GM12878 (cell line): ENCODE data around the gene SMOC2. TPM values are rescaled to one million over a fixed set of nuclear protein-coding genes. Genes with fewer than 3 reads are reported as not detected.

Experiments
- ATAC-seq: fragments of 200-7000 bp; cut with Tn5 transposase; 3 replicates; pipeline ENCODE4 v1.9.1; 2020; ENCODE audit warnings: mild to moderate bottlenecking, moderate library complexity
- BruUV-seq: library from RNA; stranded (reverse); fragments of 400-500 nt; replicated peaks from 2 replicates; lab custom pipeline; 2021; lab: Mats Ljungman, UMichigan
- CTCF ChIA-PET: fragments of 300-600 bp; sonication (Branson Sonifier 250); formaldehyde crosslinking; extraction: SDS; loops from one replicate; lab custom pipeline; 2021; ENCODE audit warnings: inconsistent platforms; lab: Yijun Ruan, JAX
- POLR2A ChIA-PET: fragments of 350-600 bp; formaldehyde crosslinking; extraction: SDS; loops from one replicate; lab custom pipeline; 2021; ENCODE audit warnings: inconsistent platforms; lab: Charles Lee
- RAD21 ChIA-PET: fragments of 300-600 bp; sonication (Branson Sonifier 250); formaldehyde crosslinking; loops from one replicate; lab custom pipeline; 2023; ENCODE audit warnings: antibody characterized with exemption; ENCODE audit not compliant: unreplicated experiment; lab: Charles Lee
- SMC1A ChIA-PET: fragments of 300-600 bp; sonication (Branson Sonifier 250); formaldehyde crosslinking; loops from one replicate; lab custom pipeline; 2023; ENCODE audit not compliant: unreplicated experiment, uncharacterized antibody; lab: Charles Lee
- DNase-seq: peaks from one replicate; pipeline ENCODE4 v3.0.0-alpha.2; 2011; ENCODE audit warnings: low read depth, low spot score
- FAIRE-seq: peaks from 3 replicates; lab custom pipeline; 2011; peaks lifted over from hg19 to GRCh38; lab: Jason Lieb, UNC
- H2AFZ ChIP-seq: 2 replicates; pipeline ENCODE4 v1.6.0; 2011; ENCODE audit warnings: low read depth, low read length, control low read depth; ENCODE audit not compliant: control insufficient read depth
- H3K27ac ChIP-seq: 2 replicates; pipeline ENCODE4 v1.5.1; 2011; ENCODE audit warnings: control low read depth; ENCODE audit not compliant: control insufficient read depth, insufficient read depth
- H3K27me3 ChIP-seq, 2 experiments: replicated peaks in 1 of 2; 2 replicates each; pipeline versions ENCODE4 v1.6.0 to v1.6.1; 2011; ENCODE audit warnings: low read length in 1 of 2; ENCODE audit not compliant: control insufficient read depth in 2 of 2, insufficient read depth in 2 of 2
- H3K36me3 ChIP-seq, 2 experiments: 2 replicates each; pipeline ENCODE4 v1.5.1; 2011; ENCODE audit warnings: low read length in 1 of 2; ENCODE audit not compliant: control insufficient read depth in 2 of 2, insufficient read depth in 2 of 2
- H3K4me1 ChIP-seq: 2 replicates; pipeline ENCODE4 v1.6.1; 2011; ENCODE audit warnings: mild to moderate bottlenecking, low read length, moderate library complexity, mixed read lengths; ENCODE audit not compliant: control insufficient read depth, insufficient read depth
- H3K4me2 ChIP-seq: 2 replicates; pipeline ENCODE4 v1.6.0; 2011; ENCODE audit warnings: control low read depth; ENCODE audit not compliant: control insufficient read depth, insufficient read depth
- H3K4me3 ChIP-seq: fragments of 200-600 bp; sonication (generic); 2 replicates; pipeline ENCODE4 v1.5.1; 2016
- H3K79me2 ChIP-seq: 2 replicates; pipeline ENCODE4 v1.6.0; 2011; ENCODE audit warnings: low read length; ENCODE audit not compliant: control insufficient read depth, insufficient read depth
- H3K9ac ChIP-seq: 2 replicates; pipeline ENCODE4 v1.8.0; 2011; ENCODE audit warnings: low read length, control low read depth, mixed read lengths; ENCODE audit not compliant: control insufficient read depth, insufficient read depth
- H3K9me3 ChIP-seq: replicated peaks from 3 replicates; pipeline ENCODE4 v1.5.1; 2011; ENCODE audit warnings: mild to moderate bottlenecking, low read length; ENCODE audit not compliant: control insufficient read depth, insufficient read depth
- H4K20me1 ChIP-seq: 2 replicates; pipeline ENCODE4 v1.6.0; 2011; ENCODE audit not compliant: control insufficient read depth, insufficient read depth
- ATF7 ChIP-seq: fragments of 450-650 bp; IDR thresholded peaks from 2 replicates; pipeline ENCODE4 v1.6.1; 2016; ENCODE audit warnings: low read depth, mild to moderate bottlenecking
- BHLHE40 ChIP-seq, 2 experiments: fragments of 450-650 bp in 1 of 2; IDR thresholded peaks; 2 replicates each; pipeline ENCODE4 v1.6.1; 2011 to 2017; ENCODE audit warnings: low read depth in 2 of 2, borderline replicate concordance in 1 of 2, improper control_type of control experiment in 1 of 2, low read length in 1 of 2, mild to moderate bottlenecking in 1 of 2
- CBX3 ChIP-seq: fragments of 200-600 bp; sonication (generic); IDR thresholded peaks from 2 replicates; pipeline ENCODE4 v1.6.1; 2016; ENCODE audit warnings: low read depth, borderline replicate concordance
- POU2F2 ChIP-seq: IDR thresholded peaks from 3 replicates; pipeline ENCODE4 v1.6.1; 2011; ENCODE audit warnings: low read depth, mild to moderate bottlenecking, low read length, borderline replicate concordance
- RELA ChIP-seq: fragments of 450-650 bp; IDR thresholded peaks from 2 replicates; pipeline ENCODE4 v1.8.0; 2014; ENCODE audit warnings: borderline replicate concordance; ENCODE audit not compliant: partially characterized antibody
- REST ChIP-seq: IDR thresholded peaks from 2 replicates; pipeline ENCODE4 v1.6.1; 2012; ENCODE audit warnings: mild to moderate bottlenecking, low read depth, low read length
- SIX5 ChIP-seq: IDR thresholded peaks from 2 replicates; pipeline ENCODE4 v1.6.1; 2011; ENCODE audit warnings: mild to moderate bottlenecking, low read depth, low read length, moderate library complexity; ENCODE audit not compliant: severe bottlenecking
- SRF ChIP-seq, 2 experiments: IDR thresholded peaks; 2 replicates each; pipeline ENCODE4 v1.6.1; 2011; ENCODE audit warnings: low read depth in 2 of 2, low read length in 2 of 2, mild to moderate bottlenecking in 1 of 2, moderate library complexity in 1 of 2
- TARDBP ChIP-seq: IDR thresholded peaks from 2 replicates; pipeline ENCODE4 v1.6.1; 2016; ENCODE audit warnings: borderline replicate concordance
- YBX1 ChIP-seq: fragments of 450-650 bp; IDR thresholded peaks from 2 replicates; pipeline ENCODE4 v1.6.1; 2016; ENCODE audit warnings: antibody characterized with exemption
- YY1 ChIP-seq: IDR thresholded peaks from 2 replicates; pipeline ENCODE4 v1.6.1; 2011; ENCODE audit warnings: low read depth, mild to moderate bottlenecking, low read length
- ZSCAN29 ChIP-seq: fragments of 450-650 bp; IDR thresholded peaks from 2 replicates; pipeline ENCODE4 v1.6.1; 2017; ENCODE audit warnings: mild to moderate bottlenecking, moderate library complexity
- WGBS: methylation state at CpG from one replicate; pipeline ENCODE4 v1.1.6; 2016; ENCODE audit warnings: low lambda C conversion rate; ENCODE audit not compliant: insufficient replicate concordance, insufficient coverage; ENCODE audit errors: missing lambda C conversion rate; 5-methylcytosine and 5-hydroxymethylcytosine counted together
- in situ Hi-C: fragments of 300-500 bp; cut with MboI; formaldehyde crosslinking; loops from 9 replicates; pipeline ENCODE4 v1.14.3; 2018; ENCODE audit warnings: mixed read lengths
- intact Hi-C: fragments of 100-400 bp; cut with micrococcal nuclease; formaldehyde crosslinking; loops from one replicate; pipeline ENCODE4 v1.14.2; 2022; ENCODE audit not compliant: unreplicated experiment
- polyA plus RNA-seq, 11 experiments: library from polyadenylated mRNA; depleted of rRNA in 4 of 11; unstranded in 6 of 11; stranded (reverse) in 5 of 11; fragments of >200 nt; fragmentation: Nextera tagmentation in 4 of 11; fragmentation: Illumina TruSeq in 1 of 11; extraction: Ambion mirVana in 4 of 11; extraction: Trizol in 1 of 11; gene quantifications; 1 replicate in 1 of 11; 2 replicates in 10 of 11; pipeline versions ENCODE4 v1.2.1 to v1.2.3, GENCODE V29; 2011 to 2016; ENCODE audit warnings: inconsistent platforms in 2 of 11, missing spikeins in 2 of 11, low read depth in 1 of 11
- total RNA-seq, 4 experiments: library from RNA; depleted of rRNA in 3 of 4; stranded (reverse); fragments of >200 nt in 3 of 4; fragmentation: Illumina TruSeq in 1 of 4; extraction: Trizol in 1 of 4; gene quantifications; 2 replicates each; pipeline versions ENCODE4 v1.2.1 to v1.2.3, GENCODE V29; 2013 to 2021
- TF ChIP-seq, protein P1 (sequence below): fragments of 450-650 bp; IDR thresholded peaks from 2 replicates; pipeline ENCODE4 v1.6.1; 2017; ENCODE audit warnings: mild to moderate bottlenecking, low read depth, inconsistent platforms; ENCODE audit not compliant: poor library complexity, severe bottlenecking
- TF ChIP-seq, protein P2 (sequence below): fragments of 450-650 bp; IDR thresholded peaks from 2 replicates; pipeline ENCODE4 v1.6.1; 2014; ENCODE audit warnings: mild to moderate bottlenecking
- TF ChIP-seq, protein P3 (sequence below): IDR thresholded peaks from 2 replicates; pipeline ENCODE4 v1.6.1; 2012; ENCODE audit warnings: low read depth, low read length, improper control_type of control experiment

Gene SMOC2
- total and polyA plus RNA-seq, 10 of the 15 experiments (the other 5 are each of a cell fraction or from before 2014, with no cell fraction given), result 0.10 to 0.12 TPM; not detected in 8

DNA sequence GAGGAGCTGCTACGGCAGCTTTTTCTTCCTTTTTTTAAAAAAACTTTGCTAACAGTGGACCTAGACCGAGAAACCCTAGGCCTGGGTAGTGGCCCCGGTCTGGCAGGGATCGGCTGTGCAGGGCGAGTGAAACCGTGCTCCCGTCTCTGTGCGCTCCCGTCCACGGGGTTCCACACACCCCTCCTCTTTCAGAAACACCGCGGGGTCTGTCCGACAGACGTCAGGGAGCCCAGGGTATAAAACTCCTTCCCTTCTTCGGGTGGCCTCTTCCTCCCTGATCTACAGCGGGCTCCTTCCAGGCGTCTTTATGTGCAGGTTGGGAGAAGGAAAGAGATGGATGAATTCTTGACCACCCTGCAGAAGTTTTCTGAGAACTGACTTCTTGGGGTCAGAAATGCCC, 27.1 kb upstream of the SMOC2 start:
- no TSS peak for BruUV-seq
- no peak for ATAC-seq

More for the DNA sequence above, 27.1 kb upstream of the SMOC2 start:
- Histone ChIP-seq H3K27me3 (no peaks in the 10 kb centered on the region), H3K27ac (no peak overlapping the region), H3K79me2 (no peaks in the 10 kb centered on the region), H3K9me3 (no peaks in the 10 kb centered on the region; the same call in 2 of the 3 replicates), H3K4me3 (no peak overlapping the region), H3K4me1 (no peaks in the 10 kb centered on the region), H4K20me1 (no peaks in the 10 kb centered on the region), H2AFZ (no peak overlapping the region), H3K9ac (no peak overlapping the region), H3K36me3 (no peaks in the 10 kb centered on the region), H3K4me2 (no peak overlapping the region)
- CTCF ChIA-PET, result no interaction called here
- no peak for TF ChIP-seq SRF (IDR thresholded peaks at IDR 0.05; ENCODE audit: low read depth in 2 of 2, low read length in 2 of 2)
- TF ChIP-seq, protein P1, sequence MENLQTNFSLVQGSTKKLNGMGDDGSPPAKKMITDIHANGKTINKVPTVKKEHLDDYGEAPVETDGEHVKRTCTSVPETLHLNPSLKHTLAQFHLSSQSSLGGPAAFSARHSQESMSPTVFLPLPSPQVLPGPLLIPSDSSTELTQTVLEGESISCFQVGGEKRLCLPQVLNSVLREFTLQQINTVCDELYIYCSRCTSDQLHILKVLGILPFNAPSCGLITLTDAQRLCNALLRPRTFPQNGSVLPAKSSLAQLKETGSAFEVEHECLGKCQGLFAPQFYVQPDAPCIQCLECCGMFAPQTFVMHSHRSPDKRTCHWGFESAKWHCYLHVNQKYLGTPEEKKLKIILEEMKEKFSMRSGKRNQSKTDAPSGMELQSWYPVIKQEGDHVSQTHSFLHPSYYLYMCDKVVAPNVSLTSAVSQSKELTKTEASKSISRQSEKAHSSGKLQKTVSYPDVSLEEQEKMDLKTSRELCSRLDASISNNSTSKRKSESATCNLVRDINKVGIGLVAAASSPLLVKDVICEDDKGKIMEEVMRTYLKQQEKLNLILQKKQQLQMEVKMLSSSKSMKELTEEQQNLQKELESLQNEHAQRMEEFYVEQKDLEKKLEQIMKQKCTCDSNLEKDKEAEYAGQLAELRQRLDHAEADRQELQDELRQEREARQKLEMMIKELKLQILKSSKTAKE, result no peak
- TF ChIP-seq TARDBP, result no peak
- TF ChIP-seq ZSCAN29, result no peak
- no peak for TF ChIP-seq REST
- no peak for TF ChIP-seq RELA
- no peak for TF ChIP-seq YY1
- TF ChIP-seq SIX5, result no peak
- TF ChIP-seq, protein P2, sequence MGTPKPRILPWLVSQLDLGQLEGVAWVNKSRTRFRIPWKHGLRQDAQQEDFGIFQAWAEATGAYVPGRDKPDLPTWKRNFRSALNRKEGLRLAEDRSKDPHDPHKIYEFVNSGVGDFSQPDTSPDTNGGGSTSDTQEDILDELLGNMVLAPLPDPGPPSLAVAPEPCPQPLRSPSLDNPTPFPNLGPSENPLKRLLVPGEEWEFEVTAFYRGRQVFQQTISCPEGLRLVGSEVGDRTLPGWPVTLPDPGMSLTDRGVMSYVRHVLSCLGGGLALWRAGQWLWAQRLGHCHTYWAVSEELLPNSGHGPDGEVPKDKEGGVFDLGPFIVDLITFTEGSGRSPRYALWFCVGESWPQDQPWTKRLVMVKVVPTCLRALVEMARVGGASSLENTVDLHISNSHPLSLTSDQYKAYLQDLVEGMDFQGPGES, result no peak
- TF ChIP-seq, protein P3, sequence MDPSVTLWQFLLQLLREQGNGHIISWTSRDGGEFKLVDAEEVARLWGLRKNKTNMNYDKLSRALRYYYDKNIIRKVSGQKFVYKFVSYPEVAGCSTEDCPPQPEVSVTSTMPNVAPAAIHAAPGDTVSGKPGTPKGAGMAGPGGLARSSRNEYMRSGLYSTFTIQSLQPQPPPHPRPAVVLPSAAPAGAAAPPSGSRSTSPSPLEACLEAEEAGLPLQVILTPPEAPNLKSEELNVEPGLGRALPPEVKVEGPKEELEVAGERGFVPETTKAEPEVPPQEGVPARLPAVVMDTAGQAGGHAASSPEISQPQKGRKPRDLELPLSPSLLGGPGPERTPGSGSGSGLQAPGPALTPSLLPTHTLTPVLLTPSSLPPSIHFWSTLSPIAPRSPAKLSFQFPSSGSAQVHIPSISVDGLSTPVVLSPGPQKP, result no peak
- no peak for TF ChIP-seq CBX3
- TF ChIP-seq POU2F2, result no peak
- TF ChIP-seq YBX1, result no peak
- no peak for TF ChIP-seq BHLHE40 (IDR thresholded peaks at IDR 0.05; ENCODE audit: borderline replicate concordance in 1 of 2, low read depth in 2 of 2, low read length in 1 of 2)
- TF ChIP-seq ATF7, result no peak
- POLR2A ChIA-PET, result no interaction called here
- SMC1A ChIA-PET, result no interaction called here
- DNase-seq (no peak), FAIRE-seq (no peak)
- in situ Hi-C loops, result no loop called here
- intact Hi-C loops, result no loop called here
- 65% methylated on average over 8 of the region's 17 CpGs for WGBS
- RAD21 ChIA-PET, result no interaction called here
